Activated naive CD4-positive, alpha-beta T cell treated with anti-CD3 and anti-CD28 coated beads for 36 hours (primary cell): ENCODE measurements around the gene ICA1. TPM values are rescaled to one million over a fixed set of nuclear protein-coding genes. Genes with fewer than 3 reads are reported as not detected.
"Not testable (repeated sequence)": the region's sequence is repeated elsewhere in the genome, so short reads cannot be mapped to it uniquely, and the experiment has no call there.

ENCODE experiments used
- CTCF ChIA-PET: fragments of 350-600 bp; sonication (Branson Sonifier 250); formaldehyde crosslinking; loops from one replicate; lab custom pipeline; 2021; ENCODE audit warnings: antibody characterized with exemption; lab: Charles Lee
- DNase-seq: peaks from one replicate; pipeline ENCODE4 v3.0.0-alpha.2; 2020
- H3K27ac Mint-ChIP-seq: one replicate; pipeline ENCODE4 v1.8.0; 2021; ENCODE audit warnings: mild to moderate bottlenecking, mixed read lengths
- H3K27me3 Mint-ChIP-seq: one replicate; pipeline ENCODE4 v1.8.0; 2021; ENCODE audit warnings: low read depth, mixed read lengths
- H3K36me3 Mint-ChIP-seq: one replicate; pipeline ENCODE4 v1.8.0; 2021; ENCODE audit warnings: low read depth, mixed read lengths
- H3K4me1 Mint-ChIP-seq: one replicate; pipeline ENCODE4 v1.8.0; 2021; ENCODE audit warnings: low read depth, mixed read lengths
- H3K4me3 Mint-ChIP-seq: one replicate; pipeline ENCODE4 v1.8.0; 2021; ENCODE audit warnings: mild to moderate bottlenecking, moderate library complexity, mixed read lengths
- H3K9me3 Mint-ChIP-seq: one replicate; pipeline ENCODE4 v1.8.0; 2021; ENCODE audit warnings: mixed read lengths
- intact Hi-C: fragments of 100-400 bp; cut with micrococcal nuclease; formaldehyde crosslinking; loops from one replicate; pipeline ENCODE4 v1.15.1; 2023
- total RNA-seq, 2 experiments: library from RNA; stranded (reverse); gene quantifications; one replicate each; pipeline ENCODE4 v1.2.3, GENCODE V29; 2021

The ICA1 gene
- total RNA-seq, 2 experiments from 2014 or later = 0.94 to 1.1 TPM

- Mint-ChIP-seq H3K36me3 (no peaks in the 10 kb centered on the region), H3K4me1 (peaks cover 38% of the 10 kb centered on the region), H3K27ac (no peak overlapping the region), H3K4me3 (no peak overlapping the region), H3K9me3 (peaks cover 2% of the 10 kb centered on the region), H3K27me3 (no peaks in the 10 kb centered on the region)
- DNase-seq = peak; percentile 47
- intact Hi-C loops = no loop called here
- CTCF ChIA-PET = no interaction called here
These were observed 147.8 kb downstream of the ICA1 start for GRCh38 chr7:8114175-8114574.

GRCh38 chr7:8113184-8113583 lies 148.8 kb downstream of the ICA1 start:
- no peak overlapping the region for H3K4me3 Mint-ChIP-seq
- peaks cover 2% of the 10 kb centered on the region for H3K9me3 Mint-ChIP-seq
- CTCF ChIA-PET = no interaction called here
- intact Hi-C loops = no loop called here
- no peaks in the 10 kb centered on the region for H3K36me3 Mint-ChIP-seq
- DNase-seq = no peak
- peaks cover 38% of the 10 kb centered on the region for H3K4me1 Mint-ChIP-seq
- H3K27ac Mint-ChIP-seq = no peak overlapping the region
- H3K27me3 Mint-ChIP-seq = no peaks in the 10 kb centered on the region

- intact Hi-C loops = no loop called here
- Mint-ChIP-seq H3K9me3 (peaks cover 2% of the 10 kb centered on the region), H3K27ac (no peak overlapping the region), H3K4me1 (peaks cover 38% of the 10 kb centered on the region), H3K4me3 (no peak overlapping the region), H3K27me3 (no peaks in the 10 kb centered on the region), H3K36me3 (no peaks in the 10 kb centered on the region)
- CTCF ChIA-PET = interaction anchor here (0.6 kb wide), 1 partner anchor 12 kb away, joined by 3 read pairs; no protein-coding TSS in a partner anchor
- no peak for DNase-seq
These were observed 149.3 kb downstream of the ICA1 start for GRCh38 chr7:8112685-8113084.

- H3K4me1 Mint-ChIP-seq = peaks cover 32% of the 10 kb centered on the region
- no peaks in the 10 kb centered on the region for H3K36me3 Mint-ChIP-seq
- intact Hi-C loops = no loop called here
- no peak for DNase-seq
- H3K4me3 Mint-ChIP-seq = no peak overlapping the region
- CTCF ChIA-PET = interaction anchor here (0.6 to 1.2 kb wide), 2 partner anchors 9 to 78 kb away, joined by 3 read pairs; no protein-coding TSS in a partner anchor
- no peak overlapping the region for H3K27ac Mint-ChIP-seq
- peaks cover 2% of the 10 kb centered on the region for H3K9me3 Mint-ChIP-seq
- H3K27me3 Mint-ChIP-seq = no peaks in the 10 kb centered on the region
These were observed 150.5 kb downstream of the ICA1 start for GRCh38 chr7:8111282-8111960.

GRCh38 chr7:8109196-8110022 lies 152.6 kb downstream of the ICA1 start:
- intact Hi-C loops = no loop called here
- no peak for DNase-seq
- Mint-ChIP-seq H3K4me1 (peaks cover 31% of the 10 kb centered on the region), H3K27ac (no peak overlapping the region), H3K36me3 (no peaks in the 10 kb centered on the region), H3K4me3 (no peak overlapping the region), H3K27me3 (no peaks in the 10 kb centered on the region), H3K9me3 (no peaks in the 10 kb centered on the region)
- CTCF ChIA-PET = no interaction called here

- DNase-seq = no peak
- Mint-ChIP-seq H3K27ac (no peak overlapping the region), H3K9me3 (peaks cover 12% of the 10 kb centered on the region), H3K36me3 (peaks cover 4% of the 10 kb centered on the region), H3K4me3 (no peak overlapping the region), H3K4me1 (peaks cover 25% of the 10 kb centered on the region), H3K27me3 (no peaks in the 10 kb centered on the region)
- intact Hi-C loops = no loop called here
- CTCF ChIA-PET = no interaction called here
These were observed 156.4 kb downstream of the ICA1 start for GRCh38 chr7:8105449-8106095.

- CTCF ChIA-PET = no interaction called here
- H3K4me3 Mint-ChIP-seq = no peak overlapping the region
- peaks cover 4% of the 10 kb centered on the region for H3K36me3 Mint-ChIP-seq
- intact Hi-C loops = no loop called here
- no peak overlapping the region for H3K27ac Mint-ChIP-seq
- H3K4me1 Mint-ChIP-seq = peaks cover 25% of the 10 kb centered on the region
- H3K9me3 Mint-ChIP-seq = peaks cover 31% of the 10 kb centered on the region
- no peak for DNase-seq
- H3K27me3 Mint-ChIP-seq = no peaks in the 10 kb centered on the region
These were observed 158.7 kb downstream of the ICA1 start for GRCh38 chr7:8103282-8103681.

GRCh38 chr7:8101292-8101691 lies 160.7 kb downstream of the ICA1 start:
- H3K9me3 Mint-ChIP-seq = peaks cover 36% of the 10 kb centered on the region
- intact Hi-C loops, DNase-seq, H3K36me3 Mint-ChIP-seq, H3K4me3 Mint-ChIP-seq, CTCF ChIA-PET, H3K27me3 Mint-ChIP-seq, H3K27ac Mint-ChIP-seq: not testable (repeated sequence)
- peaks cover 19% of the 10 kb centered on the region for H3K4me1 Mint-ChIP-seq

GRCh38 chr7:8094164-8095140 lies 167.5 kb downstream of the ICA1 start:
- CTCF ChIA-PET = no interaction called here
- DNase-seq = no peak
- Mint-ChIP-seq H3K9me3 (peaks cover 14% of the 10 kb centered on the region), H3K36me3 (peaks cover 3% of the 10 kb centered on the region), H3K27me3 (no peaks in the 10 kb centered on the region), H3K4me1 (no peaks in the 10 kb centered on the region), H3K27ac (no peak overlapping the region), H3K4me3 (no peak overlapping the region)
- intact Hi-C loops = no loop called here

- Mint-ChIP-seq H3K36me3 (peaks cover 3% of the 10 kb centered on the region), H3K27ac (no peak overlapping the region), H3K4me1 (no peaks in the 10 kb centered on the region), H3K9me3 (no peaks in the 10 kb centered on the region), H3K27me3 (no peaks in the 10 kb centered on the region), H3K4me3 (no peak overlapping the region)
- CTCF ChIA-PET = no interaction called here
- DNase-seq = no peak
- intact Hi-C loops = no loop called here
These were observed 169.8 kb downstream of the ICA1 start for GRCh38 chr7:8092140-8092539.

GRCh38 chr7:8089036-8089780 lies 172.8 kb downstream of the ICA1 start:
- no peaks in the 10 kb centered on the region for H3K9me3 Mint-ChIP-seq

More at GRCh38 chr7:8089036-8089780, 172.8 kb downstream of the ICA1 start:
- intact Hi-C loops = no loop called here
- CTCF ChIA-PET = no interaction called here
- Mint-ChIP-seq H3K27ac (no peak overlapping the region), H3K27me3 (no peaks in the 10 kb centered on the region), H3K4me1 (no peaks in the 10 kb centered on the region), H3K4me3 (no peak overlapping the region), H3K36me3 (peaks cover 9% of the 10 kb centered on the region)
- no peak for DNase-seq
